Measurements from ENCODE around the gene ZPBP.

DNA sequence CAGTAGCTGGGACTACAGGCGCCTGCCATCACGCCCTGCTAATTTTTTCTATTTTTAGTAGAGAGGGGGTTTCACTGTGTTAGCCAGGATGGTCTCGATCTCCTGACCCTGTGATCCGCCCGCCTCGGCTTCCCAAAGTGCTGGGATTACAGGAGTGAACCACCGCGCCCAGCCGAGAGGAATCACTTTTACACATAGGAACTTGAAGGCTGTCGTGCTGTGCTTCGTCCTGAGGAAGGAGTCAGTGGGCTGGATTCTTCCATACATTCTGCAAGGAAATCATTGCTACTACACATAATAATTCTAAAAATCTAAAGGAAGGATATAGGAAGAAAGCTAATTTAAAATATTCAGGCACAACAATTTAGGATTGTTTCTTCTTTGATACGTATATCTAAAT is 48.8 kb upstream of the ZPBP start:
- TF ChIP-seq, protein P1, sequence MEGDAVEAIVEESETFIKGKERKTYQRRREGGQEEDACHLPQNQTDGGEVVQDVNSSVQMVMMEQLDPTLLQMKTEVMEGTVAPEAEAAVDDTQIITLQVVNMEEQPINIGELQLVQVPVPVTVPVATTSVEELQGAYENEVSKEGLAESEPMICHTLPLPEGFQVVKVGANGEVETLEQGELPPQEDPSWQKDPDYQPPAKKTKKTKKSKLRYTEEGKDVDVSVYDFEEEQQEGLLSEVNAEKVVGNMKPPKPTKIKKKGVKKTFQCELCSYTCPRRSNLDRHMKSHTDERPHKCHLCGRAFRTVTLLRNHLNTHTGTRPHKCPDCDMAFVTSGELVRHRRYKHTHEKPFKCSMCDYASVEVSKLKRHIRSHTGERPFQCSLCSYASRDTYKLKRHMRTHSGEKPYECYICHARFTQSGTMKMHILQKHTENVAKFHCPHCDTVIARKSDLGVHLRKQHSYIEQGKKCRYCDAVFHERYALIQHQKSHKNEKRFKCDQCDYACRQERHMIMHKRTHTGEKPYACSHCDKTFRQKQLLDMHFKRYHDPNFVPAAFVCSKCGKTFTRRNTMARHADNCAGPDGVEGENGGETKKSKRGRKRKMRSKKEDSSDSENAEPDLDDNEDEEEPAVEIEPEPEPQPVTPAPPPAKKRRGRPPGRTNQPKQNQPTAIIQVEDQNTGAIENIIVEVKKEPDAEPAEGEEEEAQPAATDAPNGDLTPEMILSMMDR (IDR thresholded peaks at IDR 0.05), result no peak
- TF ChIP-seq EP300 (IDR thresholded peaks at IDR 0.05), result no peak
